Daoy (cell line): Measurements from ENCODE around the gene ASTN2. TPM values are rescaled to one million over a fixed set of nuclear protein-coding genes. Genes with fewer than 3 reads are reported as not detected.

ENCODE experiments used
- DNase-seq: peaks from one replicate; pipeline ENCODE4 v3.0.0-alpha.2; 2015; ENCODE audit warnings: low read depth
- total RNA-seq: library from RNA; depleted of rRNA; stranded (reverse); fragments of >200 nt; shearing (Covaris generic); gene quantifications from 2 replicates; pipeline ENCODE4 v1.2.3, GENCODE V29; 2014

The ASTN2 gene
- total RNA-seq, 1 experiment from 2014 or later = 5.7 TPM

DNA sequence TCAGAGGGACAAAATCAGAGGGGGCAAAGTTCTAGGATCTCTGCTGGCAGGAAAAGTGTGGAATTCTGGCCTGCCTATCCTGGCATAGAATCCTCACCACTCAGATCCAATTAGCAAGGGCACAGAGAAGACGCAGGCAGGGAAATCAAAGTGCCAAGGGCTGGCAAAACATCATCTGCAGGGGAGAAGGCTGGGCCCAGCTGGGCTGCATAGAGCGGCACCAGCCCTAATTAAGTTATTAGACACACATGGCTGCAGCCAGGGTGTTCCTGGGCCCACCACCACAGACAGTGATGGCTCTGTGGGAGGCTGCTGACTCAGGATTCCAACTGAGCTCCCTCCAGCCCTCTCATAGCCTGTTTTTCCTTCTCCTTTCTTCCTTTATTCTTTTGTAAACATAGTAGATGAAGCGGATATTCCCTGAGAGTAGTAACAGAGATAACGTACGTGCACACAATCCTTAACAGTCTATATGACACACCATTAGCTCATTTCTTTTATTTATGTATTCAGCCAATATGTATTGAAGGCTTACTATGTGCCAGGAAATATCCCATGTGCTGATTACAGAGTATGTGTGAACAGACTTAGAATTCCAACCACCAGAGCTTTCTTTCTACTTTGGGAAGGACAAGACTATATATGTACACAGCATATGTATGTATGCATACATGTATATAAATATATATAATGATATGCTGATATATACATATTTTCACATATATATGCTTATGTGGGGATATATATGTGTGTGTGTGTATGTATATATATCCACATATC, 236.1 kb downstream of the ASTN2 start:
- DNase-seq = no peak

DNA sequence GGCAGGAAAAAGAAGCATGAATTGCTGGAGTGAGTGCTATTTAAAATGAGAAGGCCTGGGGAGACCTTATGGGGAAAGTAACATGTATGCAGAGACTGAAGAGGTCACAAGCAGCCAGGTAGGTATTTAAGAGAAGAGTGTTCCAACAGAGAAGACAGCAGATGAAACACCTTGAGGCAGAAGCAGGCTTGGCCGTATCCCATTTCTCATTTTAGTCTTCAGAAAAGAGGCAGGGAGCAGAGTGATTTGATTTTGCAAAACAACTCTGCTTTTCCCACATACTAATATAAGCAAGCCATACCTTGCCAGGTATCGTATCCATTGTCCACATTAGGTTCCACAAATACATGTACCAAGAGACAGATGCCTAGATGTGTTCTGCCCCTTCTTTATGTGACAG, 244.3 kb downstream of the ASTN2 start:
- no peak for DNase-seq

DNA sequence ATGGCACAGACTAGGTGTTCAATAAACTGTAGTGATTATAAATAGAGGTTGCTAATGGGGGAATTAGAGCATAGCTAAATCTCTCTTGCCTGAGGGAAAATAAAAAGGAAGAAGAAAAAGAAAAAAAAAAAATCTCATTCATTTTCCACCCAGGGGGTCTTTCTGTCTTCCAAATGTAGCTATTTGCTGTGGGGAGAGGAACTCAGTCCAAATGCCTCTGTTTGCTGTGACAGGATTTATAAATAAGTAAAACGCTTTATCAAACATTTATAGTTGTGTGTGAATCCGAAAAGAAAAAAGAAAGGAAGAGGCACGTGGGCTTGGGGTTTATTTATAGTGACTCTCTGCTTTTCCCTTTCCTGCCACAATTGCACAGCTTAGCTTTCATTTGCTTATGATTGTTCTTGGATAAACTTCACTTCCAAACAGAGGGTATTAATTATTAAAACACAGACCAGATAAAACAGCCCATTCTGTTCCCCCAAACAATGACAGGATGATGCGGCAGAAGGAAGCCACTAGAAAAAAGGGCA, 245.7 kb downstream of the ASTN2 start:
- DNase-seq = no peak

DNA sequence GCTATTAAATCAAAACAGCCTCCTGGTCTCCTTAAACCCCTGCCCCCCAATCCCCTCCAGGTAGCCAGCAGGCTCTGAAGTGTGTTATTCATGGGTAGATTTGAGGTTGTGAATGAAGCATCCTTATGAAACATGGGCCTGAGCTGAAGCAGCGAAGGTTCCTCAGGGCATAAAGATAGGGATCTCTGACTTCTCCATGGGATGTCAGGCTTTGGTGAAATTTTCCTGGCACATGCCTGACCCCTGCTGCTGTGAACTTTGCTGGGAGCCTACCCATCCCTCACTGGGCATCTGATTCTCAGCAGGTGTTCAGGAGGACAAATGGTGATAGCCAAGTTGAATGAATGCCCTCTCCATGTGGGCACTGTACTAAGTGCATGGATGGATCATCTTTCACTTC, 250.3 kb downstream of the ASTN2 start:
- no peak for DNase-seq

DNA sequence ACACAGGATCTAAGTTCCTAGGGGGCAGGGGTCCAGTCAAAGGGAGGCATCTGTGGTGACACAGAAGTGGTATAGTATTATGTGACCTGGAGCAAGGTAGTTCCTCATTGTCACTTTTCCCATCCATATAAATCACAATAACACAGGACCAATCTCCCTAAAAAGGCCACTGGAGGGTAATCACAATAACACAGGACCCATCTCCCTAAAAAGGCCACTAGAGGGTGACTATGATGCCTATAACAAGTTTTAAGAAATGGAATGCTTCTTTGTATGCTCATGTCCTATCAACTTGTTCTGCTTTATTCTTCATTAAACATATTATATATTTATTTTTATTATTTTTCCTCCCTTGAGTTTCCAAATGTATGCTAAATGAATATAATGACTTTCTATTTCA, 254.6 kb downstream of the ASTN2 start:
- no peak for DNase-seq

DNA sequence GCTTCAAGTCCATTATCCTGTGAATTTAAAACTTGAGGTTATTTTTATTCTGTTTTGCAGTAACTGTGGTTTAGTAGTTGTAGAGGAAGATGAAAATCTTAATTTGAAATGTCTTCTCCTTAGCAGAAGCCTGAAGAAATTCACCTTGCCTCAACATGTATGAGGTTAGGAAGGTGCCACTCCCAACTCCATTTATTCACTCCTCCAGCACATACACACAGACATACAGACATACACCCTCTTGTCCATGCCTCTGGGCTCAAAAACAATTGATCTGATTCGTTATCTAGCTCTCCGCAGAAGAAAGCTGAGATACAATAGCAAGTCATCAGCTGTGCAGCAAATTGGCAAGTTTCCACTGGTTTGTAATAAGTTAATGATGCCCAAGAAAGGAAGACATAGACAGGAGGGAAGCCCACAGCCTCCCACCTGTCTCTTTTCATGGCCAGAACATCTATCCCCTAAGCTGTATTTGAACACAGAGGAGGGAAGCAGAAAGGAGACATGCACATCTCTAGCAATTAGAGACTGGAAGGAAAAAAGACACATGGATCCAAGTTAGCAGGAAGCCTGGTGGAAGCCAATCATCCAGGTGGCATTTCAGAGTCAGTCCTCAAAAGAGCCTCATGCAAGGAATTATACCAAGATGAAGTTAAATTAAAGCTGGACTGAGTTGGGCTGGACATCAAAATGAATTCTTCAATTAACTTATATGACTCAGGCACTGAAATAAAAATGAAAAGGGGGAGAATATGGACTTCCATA, 257.9 kb downstream of the ASTN2 start:
- no peak for DNase-seq

DNA sequence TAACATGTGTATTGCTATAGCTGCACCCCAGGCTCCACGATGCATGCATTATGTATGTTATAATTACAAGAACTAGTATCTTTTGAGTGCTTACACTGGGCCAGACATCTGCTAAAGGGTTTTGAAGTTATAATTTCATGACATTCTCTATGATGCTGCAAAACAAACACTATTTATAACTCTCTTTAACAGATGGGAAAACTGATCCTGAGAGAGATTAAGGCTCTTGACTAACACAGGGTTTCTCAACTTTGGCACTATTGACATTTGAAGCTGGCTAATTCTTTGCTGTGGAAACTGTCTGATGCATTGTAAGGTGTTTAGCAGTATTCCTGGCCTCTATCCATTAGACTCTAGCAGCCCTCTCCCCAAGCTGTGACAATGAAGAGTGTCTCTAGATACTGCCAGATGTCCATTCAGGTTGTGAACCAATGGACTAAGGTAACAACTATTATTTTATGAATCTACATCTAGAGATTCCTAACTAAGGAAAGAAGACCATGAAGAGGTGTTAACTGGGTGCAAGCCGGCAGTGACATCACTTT, 258.6 kb downstream of the ASTN2 start:
- no peak for DNase-seq

DNA sequence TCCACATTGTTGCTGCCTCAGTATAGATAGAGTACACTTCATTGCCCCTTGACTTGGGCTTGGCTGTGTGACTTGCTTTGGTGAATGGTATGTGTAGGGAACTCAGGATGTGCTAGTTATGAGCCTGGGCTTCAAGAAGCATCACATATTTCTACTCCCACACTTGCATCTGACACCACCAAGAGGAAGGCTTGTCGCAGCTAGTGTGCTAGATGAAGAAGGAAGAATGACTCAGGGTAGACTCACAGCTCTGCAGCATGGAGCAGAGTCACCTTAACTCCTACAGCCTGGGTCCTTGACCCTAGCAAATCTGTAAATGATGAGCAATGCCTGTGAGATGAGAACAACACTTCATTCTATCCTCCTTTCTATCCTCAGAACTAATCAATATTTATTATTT, 261.8 kb downstream of the ASTN2 start:
- no peak for DNase-seq

DNA sequence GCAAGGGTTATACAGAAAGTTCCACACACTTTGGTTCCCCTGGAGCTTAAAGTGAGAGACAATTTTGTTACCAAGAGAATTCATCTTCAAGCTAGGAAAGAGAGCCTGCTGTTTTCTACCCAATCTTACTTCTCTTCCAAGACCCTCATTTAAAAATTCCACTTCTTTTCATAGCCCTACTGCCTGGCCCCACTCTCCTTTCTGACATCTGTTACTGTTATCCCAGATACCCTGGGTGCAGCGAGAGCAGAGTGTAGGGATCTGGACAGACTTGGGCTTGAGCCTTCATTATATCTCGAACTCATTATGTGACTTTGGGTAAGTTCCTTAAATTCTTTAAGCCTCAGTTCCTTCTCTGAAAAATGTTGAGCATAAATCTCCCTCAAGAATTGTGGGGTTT, 263.1 kb downstream of the ASTN2 start:
- no peak for DNase-seq

DNA sequence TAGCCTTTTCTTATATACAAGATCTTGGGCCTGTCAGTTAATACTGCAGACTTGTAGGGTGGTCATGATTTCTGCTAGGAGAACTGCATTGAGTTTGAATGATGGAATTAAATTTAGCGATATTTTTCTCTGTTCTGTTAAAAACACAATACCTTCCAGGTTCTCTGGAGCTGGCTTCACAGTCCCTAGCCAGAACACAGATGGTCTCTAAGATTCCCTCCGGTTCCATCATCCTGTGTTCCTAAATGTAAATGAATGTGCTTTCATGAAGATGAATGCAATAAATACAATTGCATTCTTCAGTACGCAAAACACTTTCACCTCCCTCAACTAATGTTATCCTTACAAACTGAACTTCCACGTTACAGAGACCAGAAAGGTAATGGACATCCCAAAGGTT, 264.9 kb downstream of the ASTN2 start:
- DNase-seq = no peak

DNA sequence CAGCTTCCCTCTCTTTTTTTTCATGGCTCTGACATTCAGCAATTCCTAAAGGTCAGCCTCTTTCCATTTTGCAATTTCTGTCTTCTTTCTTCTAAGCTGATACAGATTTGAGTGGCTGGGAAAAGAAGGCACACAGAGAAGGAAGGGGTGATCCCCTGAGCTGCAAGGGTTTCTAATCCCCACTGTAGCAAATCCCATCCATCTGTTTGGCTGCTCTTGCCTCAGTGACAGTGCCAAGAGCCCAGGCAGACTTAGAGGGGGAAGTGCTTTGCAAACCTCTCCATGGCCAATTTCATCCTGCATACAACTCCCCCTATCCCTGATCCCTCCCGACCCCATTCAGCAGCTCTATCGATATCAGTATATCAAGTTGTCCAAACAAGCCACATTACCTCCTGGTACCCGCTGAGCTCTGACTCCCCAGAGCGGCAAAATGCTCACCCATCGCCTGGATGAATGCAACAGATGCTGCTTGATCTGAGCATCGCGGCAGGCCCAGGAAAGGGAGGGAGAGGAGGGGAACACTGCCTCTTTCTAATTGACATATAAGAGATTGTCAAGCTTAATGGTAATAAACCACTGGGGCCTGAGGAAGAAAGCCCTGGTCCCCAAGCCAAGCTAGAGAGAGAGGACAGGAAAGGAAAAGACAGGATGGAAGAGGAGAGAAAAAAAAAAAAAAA, 268.9 kb downstream of the ASTN2 start:
- no peak for DNase-seq

DNA sequence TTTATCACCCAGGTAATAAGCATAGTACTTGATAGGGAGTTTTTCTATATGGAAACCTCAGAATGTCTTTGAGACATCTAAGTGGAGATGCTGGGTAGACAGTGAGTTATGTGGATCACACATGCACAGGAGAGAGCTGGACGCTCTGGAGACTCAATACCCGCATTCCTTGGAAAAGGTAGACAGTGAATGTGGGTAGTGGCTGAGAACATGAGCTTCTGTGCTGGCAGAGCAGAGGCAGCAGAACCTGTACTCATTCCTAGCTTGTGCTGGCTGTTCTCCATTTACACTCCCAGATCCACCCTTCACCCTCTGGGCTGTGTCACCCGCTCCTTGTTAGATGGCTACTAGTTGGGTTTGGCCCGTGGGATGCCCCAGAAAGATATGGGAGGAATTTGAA, 269.8 kb downstream of the ASTN2 start:
- no peak for DNase-seq

DNA sequence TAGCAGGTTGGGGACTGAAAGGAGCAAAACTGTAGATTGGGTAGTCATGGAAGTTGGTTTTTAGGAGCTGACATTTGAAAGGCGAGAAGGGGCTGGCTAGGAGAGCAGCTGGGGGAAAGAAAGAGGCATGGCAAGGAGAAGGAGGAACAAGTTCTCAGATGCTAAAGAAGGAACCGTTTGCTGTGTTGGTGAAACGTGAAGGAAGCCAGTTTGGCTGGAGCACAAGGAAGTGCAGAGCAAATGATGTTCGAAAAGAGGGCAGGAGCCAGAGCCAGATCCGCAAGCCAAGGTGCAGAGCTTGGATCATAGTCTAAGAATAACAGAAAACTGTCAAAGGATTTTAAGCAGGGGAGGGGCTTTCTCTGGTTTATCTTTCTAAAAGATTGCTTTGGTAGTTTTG, 276.6 kb downstream of the ASTN2 start:
- DNase-seq = no peak

DNA sequence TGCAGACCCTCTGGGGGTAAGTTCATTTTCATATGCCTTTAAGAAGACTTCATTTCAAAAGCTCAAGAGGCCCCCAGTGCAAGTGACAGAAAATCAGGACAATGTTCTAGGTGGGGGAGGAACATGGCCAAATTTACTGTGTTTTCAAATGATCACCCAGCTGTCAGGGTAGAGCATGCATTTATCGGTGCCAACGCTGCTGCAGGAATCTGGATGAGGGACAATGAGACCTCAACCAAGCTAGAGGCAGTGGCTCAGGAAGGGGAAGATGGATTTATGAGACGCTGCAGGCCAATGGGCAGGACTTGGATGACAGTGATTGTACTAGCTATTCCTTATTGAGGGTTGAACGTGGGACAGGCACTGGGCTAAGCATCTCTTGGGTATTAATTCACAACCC, 278.4 kb downstream of the ASTN2 start:
- DNase-seq = no peak

DNA sequence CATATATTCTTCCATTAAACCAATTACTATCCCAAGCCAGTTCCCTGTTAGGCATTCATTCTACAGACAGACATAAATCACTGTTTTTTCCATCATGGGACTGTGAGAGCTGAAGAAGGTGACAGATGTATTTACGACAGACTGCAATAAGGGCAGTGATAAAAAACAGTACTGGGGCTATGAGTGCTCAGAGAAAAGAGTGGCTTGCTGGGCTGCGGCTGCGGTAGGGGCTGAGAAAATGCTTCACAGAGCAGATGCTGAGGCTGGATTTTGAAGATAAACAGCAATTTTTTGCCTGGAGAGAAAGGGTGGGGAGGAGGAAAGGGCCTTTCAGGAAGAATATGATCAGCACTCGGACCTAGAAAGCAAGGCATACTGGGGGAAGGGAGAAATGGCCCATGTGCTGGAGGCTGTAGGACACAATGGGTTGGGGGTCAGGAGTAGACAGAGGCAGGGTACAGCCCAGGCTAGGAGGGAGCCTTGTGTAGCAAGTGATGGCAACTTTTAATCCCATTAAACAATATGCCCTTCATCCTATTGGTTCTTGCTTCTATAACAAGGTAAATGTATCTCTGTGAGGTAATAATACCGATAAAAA, 279.3 kb downstream of the ASTN2 start:
- DNase-seq = no peak

DNA sequence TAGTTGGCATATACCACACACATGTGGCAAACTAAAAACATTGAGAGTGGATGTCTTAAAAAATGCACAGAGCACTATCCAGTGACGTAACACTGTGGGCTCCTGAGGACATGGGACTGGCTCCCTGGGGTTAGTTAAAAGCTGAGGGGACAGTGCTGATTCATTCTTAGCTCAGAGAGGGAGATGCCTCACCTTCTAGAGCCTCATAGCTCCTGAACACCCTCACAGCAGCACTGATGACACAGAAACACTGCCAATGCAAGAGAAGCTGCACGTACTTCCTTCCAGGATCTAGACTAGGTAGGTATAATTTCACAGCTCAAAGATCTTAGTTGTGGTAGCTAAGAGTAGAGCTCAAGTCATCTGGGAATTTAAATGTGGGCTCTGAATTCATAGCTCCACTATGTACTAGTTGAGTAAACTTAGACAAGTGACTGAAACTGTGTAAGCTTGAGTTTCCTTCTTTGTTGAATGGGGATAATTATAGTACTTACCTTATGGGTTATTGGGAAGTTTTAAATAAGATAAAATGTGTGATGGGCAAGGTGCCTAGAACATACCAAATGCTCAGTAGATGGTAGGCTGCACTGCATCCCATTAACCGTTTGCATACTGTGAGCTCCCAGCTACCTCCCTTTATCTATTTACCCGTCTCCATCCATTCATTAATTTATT, 279.9 kb downstream of the ASTN2 start:
- no peak for DNase-seq

DNA sequence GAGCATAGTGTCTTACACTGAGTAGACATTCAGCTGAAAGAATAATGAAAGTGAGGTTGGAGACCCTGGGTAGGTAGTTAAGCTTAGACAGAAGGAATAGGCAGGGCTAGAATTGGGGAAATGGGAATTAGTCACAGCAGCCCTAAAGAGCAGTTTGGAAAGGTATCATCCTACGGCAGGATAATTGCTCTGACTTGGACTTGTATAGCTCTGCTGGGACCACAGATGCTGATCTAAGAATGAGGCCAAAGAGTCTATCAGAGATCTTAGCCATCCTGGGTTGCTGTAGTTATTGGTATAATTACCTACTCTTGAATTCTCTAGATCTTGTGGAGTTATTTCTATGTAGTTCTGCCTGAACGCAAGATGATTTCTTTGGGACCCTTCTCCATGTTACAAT, 288.0 kb downstream of the ASTN2 start:
- no peak for DNase-seq

DNA sequence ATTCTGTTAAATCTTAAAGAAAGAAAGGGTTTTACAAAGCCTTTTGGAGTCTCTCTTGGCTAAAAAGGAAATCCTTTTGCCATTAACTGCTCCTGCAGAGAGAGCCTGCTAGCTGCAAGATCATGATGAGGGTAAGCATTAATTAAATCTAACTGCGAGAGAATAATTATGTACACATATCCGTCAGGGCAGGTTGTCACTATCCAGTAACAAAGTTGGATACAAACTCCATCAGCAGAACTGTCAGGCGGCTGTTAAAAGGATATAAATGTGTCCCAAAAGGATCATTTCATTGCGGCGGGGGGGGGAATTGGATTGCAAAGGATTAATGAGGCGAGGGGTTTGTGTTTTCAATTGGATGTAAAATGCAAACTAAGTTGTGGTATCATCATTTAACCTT, 289.3 kb downstream of the ASTN2 start:
- no peak for DNase-seq

DNA sequence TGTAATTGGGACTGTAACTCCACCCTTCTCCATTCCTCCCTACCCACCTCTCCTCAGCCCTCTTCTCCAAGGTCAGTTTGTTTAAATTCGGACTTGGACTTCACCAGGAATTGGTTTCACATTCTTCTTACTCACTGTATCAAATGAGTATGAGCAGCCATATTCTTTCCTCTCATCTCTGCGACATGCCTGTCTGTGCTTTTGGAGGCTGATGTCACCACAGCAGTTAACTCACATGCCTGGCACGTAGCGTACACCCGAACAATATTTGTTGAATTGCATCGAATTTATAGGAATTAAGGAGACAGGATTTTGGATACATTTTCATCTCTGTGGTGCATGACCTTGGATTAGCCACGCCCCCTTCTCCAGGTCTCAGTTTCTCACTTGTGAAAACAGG, 291.1 kb downstream of the ASTN2 start:
- DNase-seq = no peak

DNA sequence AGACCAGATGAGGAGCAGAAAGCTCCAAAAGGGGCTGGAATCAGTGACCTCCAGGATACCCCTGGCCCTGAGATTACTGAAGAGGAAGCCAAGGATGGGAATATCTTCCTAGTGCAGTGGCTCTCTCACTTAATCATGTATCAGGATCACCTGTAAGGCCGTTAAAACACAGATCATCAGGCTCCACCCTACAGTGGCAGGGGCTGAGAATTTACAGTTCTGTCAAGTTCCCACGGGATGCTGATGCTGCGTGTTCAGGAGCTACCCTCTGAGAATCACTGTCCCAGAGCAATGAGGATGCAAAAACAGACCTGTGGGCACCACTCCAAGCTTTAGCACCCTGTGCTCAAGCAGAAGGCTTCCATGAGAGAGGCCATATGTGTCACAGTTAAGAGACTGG, 291.9 kb downstream of the ASTN2 start:
- no peak for DNase-seq

DNA sequence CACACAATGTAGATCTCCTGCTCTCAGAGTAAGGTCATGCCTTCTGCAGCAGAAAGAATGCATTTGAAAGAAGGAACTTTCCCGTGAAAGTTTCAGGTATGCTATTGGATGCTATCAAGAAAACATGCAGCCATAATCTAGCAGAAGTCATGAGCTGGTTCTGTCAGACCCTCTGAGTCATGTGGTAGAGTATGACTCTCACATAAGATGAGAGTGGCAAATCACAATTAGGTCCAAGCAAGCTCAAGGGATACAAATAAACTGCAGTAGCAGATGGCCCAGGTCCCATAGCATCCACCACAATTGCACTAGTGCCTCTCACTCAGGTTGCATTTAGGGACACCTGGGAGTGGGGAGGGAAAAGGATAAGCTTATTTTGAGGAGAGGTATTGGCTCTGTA, 292.8 kb downstream of the ASTN2 start:
- no peak for DNase-seq
